ENCODE measurements around the gene LRP2.

LRP2 gene

GRCh38 chr2:169159686-169160085, 202.6 kb downstream of the LRP2 start:
- no peak overlapping the region for H3K4me2 ChIP-seq (ENCODE audit: low read length, poor library complexity, severe bottlenecking)
- peak; percentile 6 for DNase-seq
- 40% methylated on average over 2 of the region's 2 CpGs for WGBS

GRCh38 chr2:169158874-169159273, 203.5 kb downstream of the LRP2 start:
- WGBS = no CpG with 5 or more reads among the region's 1 CpG
- no peak overlapping the region for H3K4me3 ChIP-seq (ENCODE audit: insufficient read depth in 1 of 2, low read depth in 1 of 2, low read length in 2 of 2)
- H3K79me1 ChIP-seq (replicated peaks; ENCODE audit: low read length, poor library complexity, severe bottlenecking) = no peaks in the 10 kb centered on the region
- no peaks in the 10 kb centered on the region for H3K36me3 ChIP-seq (ENCODE audit: control insufficient read depth in 1 of 2, insufficient read depth in 2 of 2, low read depth in 1 of 2, low read length in 2 of 2)
- H3K18ac ChIP-seq (ENCODE audit: low read depth in 1 of 2, low read length in 2 of 2) = no peak overlapping the region
- H3K9me3 ChIP-seq (ENCODE audit: control insufficient read depth, low read length) = peaks cover 4% of the 10 kb centered on the region
- H3K23ac ChIP-seq (ENCODE audit: low read length in 2 of 2) = no peak overlapping the region
- H2AK5ac ChIP-seq (ENCODE audit: low read length, severe bottlenecking) = no peak overlapping the region
- H2BK5ac ChIP-seq (ENCODE audit: low read depth, low read length, poor library complexity, severe bottlenecking) = no peak overlapping the region
- no peak overlapping the region for H3K27ac ChIP-seq (ENCODE audit: low read length, poor library complexity, severe bottlenecking)
- H2BK15ac ChIP-seq (ENCODE audit: low read depth, poor library complexity, severe bottlenecking) = no peak overlapping the region
- DNase-seq = no peak
- no peaks in the 10 kb centered on the region for H3K4me1 ChIP-seq (ENCODE audit: control insufficient read depth, insufficient read depth, low read depth, low read length)
- H3K27me3 ChIP-seq (ENCODE audit: control insufficient read depth in 1 of 2, insufficient read depth in 1 of 2, low read length in 2 of 2) = peaks cover 0 to 7% of the 10 kb centered on the region in 2 experiments
- no peak overlapping the region for H2AFZ ChIP-seq (ENCODE audit: low read depth, low read length)
- H3K4me2 ChIP-seq (ENCODE audit: low read length, poor library complexity, severe bottlenecking) = no peak overlapping the region
- no peak overlapping the region for H2BK120ac ChIP-seq (ENCODE audit: low read depth, low read length)
- H2BK12ac ChIP-seq (ENCODE audit: low read length in 2 of 2) = no peak overlapping the region
- no peak overlapping the region for H3K9ac ChIP-seq (ENCODE audit: low read length)
- H3K14ac ChIP-seq (ENCODE audit: low read length in 2 of 2) = no peak overlapping the region
- H3K4ac ChIP-seq (ENCODE audit: low read depth in 1 of 2, low read length in 2 of 2) = no peak overlapping the region
- no peak overlapping the region for H4K8ac ChIP-seq (ENCODE audit: low read length)
- H4K91ac ChIP-seq (ENCODE audit: low read length) = no peak overlapping the region

More at GRCh38 chr2:169159686-169160085, 202.6 kb downstream of the LRP2 start:
- Histone ChIP-seq H2AK5ac (ENCODE audit: low read length, severe bottlenecking) (no peak overlapping the region), H3K9ac (ENCODE audit: low read length) (no peak overlapping the region), H3K14ac (ENCODE audit: low read length in 2 of 2) (no peak overlapping the region), H3K4ac (ENCODE audit: low read depth in 1 of 2, low read length in 2 of 2) (no peak overlapping the region), H3K79me1 (replicated peaks; ENCODE audit: low read length, poor library complexity, severe bottlenecking) (no peaks in the 10 kb centered on the region), H3K4me1 (ENCODE audit: control insufficient read depth, insufficient read depth, low read depth, low read length) (no peaks in the 10 kb centered on the region), H2BK12ac (ENCODE audit: low read length in 2 of 2) (no peak overlapping the region), H3K9me3 (ENCODE audit: control insufficient read depth, low read length) (no peaks in the 10 kb centered on the region), H3K18ac (ENCODE audit: low read depth in 1 of 2, low read length in 2 of 2) (no peak overlapping the region), H4K91ac (ENCODE audit: low read length) (no peak overlapping the region), H3K36me3 (ENCODE audit: control insufficient read depth in 1 of 2, insufficient read depth in 2 of 2, low read depth in 1 of 2, low read length in 2 of 2) (no peaks in the 10 kb centered on the region), H2BK120ac (ENCODE audit: low read depth, low read length) (no peak overlapping the region), H4K8ac (ENCODE audit: low read length) (no peak overlapping the region), H2BK15ac (ENCODE audit: low read depth, poor library complexity, severe bottlenecking) (no peak overlapping the region), H3K27ac (ENCODE audit: low read length, poor library complexity, severe bottlenecking) (no peak overlapping the region), H2BK5ac (ENCODE audit: low read depth, low read length, poor library complexity, severe bottlenecking) (no peak overlapping the region), H3K4me3 (ENCODE audit: insufficient read depth in 1 of 2, low read depth in 1 of 2, low read length in 2 of 2) (no peak overlapping the region), H2AFZ (ENCODE audit: low read depth, low read length) (no peak overlapping the region), H3K23ac (ENCODE audit: low read length in 2 of 2) (no peak overlapping the region), H3K27me3 (ENCODE audit: control insufficient read depth in 1 of 2, insufficient read depth in 1 of 2, low read length in 2 of 2) (peaks cover 0 to 7% of the 10 kb centered on the region in 2 experiments)

- Histone ChIP-seq H3K18ac (ENCODE audit: low read depth in 1 of 2, low read length in 2 of 2) (no peak overlapping the region), H3K4ac (ENCODE audit: low read depth in 1 of 2, low read length in 2 of 2) (no peak overlapping the region), H3K27me3 (ENCODE audit: control insufficient read depth in 1 of 2, insufficient read depth in 1 of 2, low read length in 2 of 2) (peaks cover 0 to 6% of the 10 kb centered on the region in 2 experiments), H3K36me3 (ENCODE audit: control insufficient read depth in 1 of 2, insufficient read depth in 2 of 2, low read depth in 1 of 2, low read length in 2 of 2) (no peaks in the 10 kb centered on the region), H3K79me1 (replicated peaks; ENCODE audit: low read length, poor library complexity, severe bottlenecking) (no peaks in the 10 kb centered on the region), H2BK120ac (ENCODE audit: low read depth, low read length) (no peak overlapping the region), H4K91ac (ENCODE audit: low read length) (no peak overlapping the region), H2BK5ac (ENCODE audit: low read depth, low read length, poor library complexity, severe bottlenecking) (no peak overlapping the region), H3K9ac (ENCODE audit: low read length) (no peak overlapping the region), H3K14ac (ENCODE audit: low read length in 2 of 2) (no peak overlapping the region), H2AK5ac (ENCODE audit: low read length, severe bottlenecking) (no peak overlapping the region), H2AFZ (ENCODE audit: low read depth, low read length) (no peak overlapping the region), H3K4me2 (ENCODE audit: low read length, poor library complexity, severe bottlenecking) (no peak overlapping the region), H3K9me3 (ENCODE audit: control insufficient read depth, low read length) (no peaks in the 10 kb centered on the region), H3K27ac (ENCODE audit: low read length, poor library complexity, severe bottlenecking) (no peak overlapping the region), H2BK15ac (ENCODE audit: low read depth, poor library complexity, severe bottlenecking) (no peak overlapping the region), H4K8ac (ENCODE audit: low read length) (no peak overlapping the region), H2BK12ac (ENCODE audit: low read length in 2 of 2) (no peak overlapping the region), H3K4me1 (ENCODE audit: control insufficient read depth, insufficient read depth, low read depth, low read length) (peaks cover 2% of the 10 kb centered on the region), H3K4me3 (ENCODE audit: insufficient read depth in 1 of 2, low read depth in 1 of 2, low read length in 2 of 2) (no peak overlapping the region), H3K23ac (ENCODE audit: low read length in 2 of 2) (no peak overlapping the region)
- WGBS = 70% methylated on average over 1 of the region's 2 CpGs
- DNase-seq = no peak
These were observed 216.1 kb downstream of the LRP2 start for GRCh38 chr2:169146220-169146619.

- Histone ChIP-seq H2BK5ac (ENCODE audit: low read depth, low read length, poor library complexity, severe bottlenecking) (no peak overlapping the region), H3K27ac (ENCODE audit: low read length, poor library complexity, severe bottlenecking) (no peak overlapping the region), H3K27me3 (ENCODE audit: control insufficient read depth in 1 of 2, insufficient read depth in 1 of 2, low read length in 2 of 2) (peaks cover 4 to 6% of the 10 kb centered on the region in 2 experiments), H4K91ac (ENCODE audit: low read length) (no peak overlapping the region), H3K18ac (ENCODE audit: low read depth in 1 of 2, low read length in 2 of 2) (no peak overlapping the region), H3K36me3 (ENCODE audit: control insufficient read depth in 1 of 2, insufficient read depth in 2 of 2, low read depth in 1 of 2, low read length in 2 of 2) (no peaks in the 10 kb centered on the region), H3K4ac (ENCODE audit: low read depth in 1 of 2, low read length in 2 of 2) (no peak overlapping the region), H2BK15ac (ENCODE audit: low read depth, poor library complexity, severe bottlenecking) (no peak overlapping the region), H3K4me1 (ENCODE audit: control insufficient read depth, insufficient read depth, low read depth, low read length) (peaks cover 2% of the 10 kb centered on the region), H4K8ac (ENCODE audit: low read length) (no peak overlapping the region), H2AFZ (ENCODE audit: low read depth, low read length) (no peak overlapping the region), H3K14ac (ENCODE audit: low read length in 2 of 2) (no peak overlapping the region), H3K79me1 (replicated peaks; ENCODE audit: low read length, poor library complexity, severe bottlenecking) (no peaks in the 10 kb centered on the region), H3K23ac (ENCODE audit: low read length in 2 of 2) (no peak overlapping the region), H2BK120ac (ENCODE audit: low read depth, low read length) (no peak overlapping the region), H3K4me2 (ENCODE audit: low read length, poor library complexity, severe bottlenecking) (no peak overlapping the region), H3K9ac (ENCODE audit: low read length) (no peak overlapping the region), H2AK5ac (ENCODE audit: low read length, severe bottlenecking) (no peak overlapping the region), H2BK12ac (ENCODE audit: low read length in 2 of 2) (no peak overlapping the region), H3K4me3 (ENCODE audit: insufficient read depth in 1 of 2, low read depth in 1 of 2, low read length in 2 of 2) (no peak overlapping the region), H3K9me3 (ENCODE audit: control insufficient read depth, low read length) (no peaks in the 10 kb centered on the region)
- WGBS = 86% methylated on average over 3 of the region's 3 CpGs
- no peak for DNase-seq
These were observed 218.3 kb downstream of the LRP2 start for GRCh38 chr2:169143998-169144397.
